Measurements from ENCODE around the gene COG5. TPM values are rescaled to one million over a fixed set of nuclear protein-coding genes. Genes with fewer than 3 reads are reported as not detected.

COG5 gene
- total RNA-seq, 1 experiment from 2014 or later, result 32.2 TPM

GRCh38 chr7:107244613-107245012 is 319.1 kb downstream of the COG5 start:
- no TSS peak for BruUV-seq (replicated peaks)
- Histone ChIP-seq H3K36me3 (ENCODE audit: insufficient read depth, low read length, poor library complexity, severe bottlenecking) (no peaks in the 10 kb centered on the region), H3K27me3 (replicated peaks; ENCODE audit: insufficient read depth, low read depth, low read length, poor library complexity) (no peaks in the 10 kb centered on the region), H3K4me1 (ENCODE audit: insufficient read depth, low read length, poor library complexity, severe bottlenecking) (no peaks in the 10 kb centered on the region), H3K9me3 (ENCODE audit: low read depth, low read length, poor library complexity, severe bottlenecking) (no peaks in the 10 kb centered on the region), H3K4me3 (ENCODE audit: low read depth, low read length, poor library complexity, severe bottlenecking) (no peak overlapping the region), H3K27ac (ENCODE audit: low read depth, low read length, poor library complexity, severe bottlenecking) (no peak overlapping the region)
- DNase-seq (ENCODE audit: low spot score), result no peak
- intact Hi-C loops (cut with micrococcal nuclease; ENCODE audit: unreplicated experiment), result no loop called here
- POLR2A ChIA-PET (ENCODE audit: low non-redundant PET), result no interaction called here
- TF ChIP-seq, protein P1, sequence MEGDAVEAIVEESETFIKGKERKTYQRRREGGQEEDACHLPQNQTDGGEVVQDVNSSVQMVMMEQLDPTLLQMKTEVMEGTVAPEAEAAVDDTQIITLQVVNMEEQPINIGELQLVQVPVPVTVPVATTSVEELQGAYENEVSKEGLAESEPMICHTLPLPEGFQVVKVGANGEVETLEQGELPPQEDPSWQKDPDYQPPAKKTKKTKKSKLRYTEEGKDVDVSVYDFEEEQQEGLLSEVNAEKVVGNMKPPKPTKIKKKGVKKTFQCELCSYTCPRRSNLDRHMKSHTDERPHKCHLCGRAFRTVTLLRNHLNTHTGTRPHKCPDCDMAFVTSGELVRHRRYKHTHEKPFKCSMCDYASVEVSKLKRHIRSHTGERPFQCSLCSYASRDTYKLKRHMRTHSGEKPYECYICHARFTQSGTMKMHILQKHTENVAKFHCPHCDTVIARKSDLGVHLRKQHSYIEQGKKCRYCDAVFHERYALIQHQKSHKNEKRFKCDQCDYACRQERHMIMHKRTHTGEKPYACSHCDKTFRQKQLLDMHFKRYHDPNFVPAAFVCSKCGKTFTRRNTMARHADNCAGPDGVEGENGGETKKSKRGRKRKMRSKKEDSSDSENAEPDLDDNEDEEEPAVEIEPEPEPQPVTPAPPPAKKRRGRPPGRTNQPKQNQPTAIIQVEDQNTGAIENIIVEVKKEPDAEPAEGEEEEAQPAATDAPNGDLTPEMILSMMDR (conservative IDR thresholded peaks at IDR 0.05; ENCODE audit: low read depth, low read length), result no peak
- no peak for TF ChIP-seq EZH2 (IDR thresholded peaks at IDR 0.05; ENCODE audit: borderline replicate concordance, low read depth, low read length, poor library complexity, severe bottlenecking)
- CTCF ChIA-PET, result no interaction called here

- CTCF ChIA-PET, result no interaction called here
- POLR2A ChIA-PET (ENCODE audit: low non-redundant PET), result no interaction called here
Measured at GRCh38 chr7:107242267-107242666, 321.5 kb downstream of the COG5 start.

DNA sequence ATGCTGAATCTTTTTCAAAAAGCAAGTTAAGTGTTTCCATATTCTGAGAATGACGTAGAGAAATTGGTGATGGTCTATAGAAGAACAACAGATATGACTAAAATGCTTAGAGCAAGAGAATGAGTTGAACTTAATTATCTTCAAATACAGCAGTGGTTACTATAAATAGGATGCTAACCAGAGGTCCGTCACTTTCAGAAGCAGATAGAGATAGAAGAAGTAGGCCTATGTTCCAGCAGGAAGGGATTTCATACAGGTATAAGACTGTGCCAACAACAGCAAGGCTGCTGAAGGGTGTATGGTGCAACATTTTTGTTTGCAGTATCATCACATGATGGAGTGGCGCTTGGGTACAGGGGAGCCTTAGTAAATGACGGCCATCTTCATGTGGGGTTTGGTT is 326.3 kb downstream of the COG5 start:
- ChIA-PET CTCF (no interaction called here), POLR2A (ENCODE audit: low non-redundant PET) (no interaction called here)
- Histone ChIP-seq H3K27me3 (replicated peaks; ENCODE audit: insufficient read depth, low read depth, low read length, poor library complexity) (no peaks in the 10 kb centered on the region), H3K9me3 (ENCODE audit: low read depth, low read length, poor library complexity, severe bottlenecking) (no peaks in the 10 kb centered on the region), H3K27ac (ENCODE audit: low read depth, low read length, poor library complexity, severe bottlenecking) (no peak overlapping the region), H3K4me1 (ENCODE audit: insufficient read depth, low read length, poor library complexity, severe bottlenecking) (no peaks in the 10 kb centered on the region), H3K36me3 (ENCODE audit: insufficient read depth, low read length, poor library complexity, severe bottlenecking) (no peaks in the 10 kb centered on the region), H3K4me3 (ENCODE audit: low read depth, low read length, poor library complexity, severe bottlenecking) (no peak overlapping the region)
- no peak for DNase-seq (ENCODE audit: low spot score)
- no peak for TF ChIP-seq EZH2 (IDR thresholded peaks at IDR 0.05; ENCODE audit: borderline replicate concordance, low read depth, low read length, poor library complexity, severe bottlenecking)
- TF ChIP-seq, protein P1 (conservative IDR thresholded peaks at IDR 0.05; ENCODE audit: low read depth, low read length), result no peak
- BruUV-seq (replicated peaks), result no TSS peak
- intact Hi-C loops (cut with micrococcal nuclease; ENCODE audit: unreplicated experiment), result no loop called here

More at GRCh38 chr7:107242267-107242666, 321.5 kb downstream of the COG5 start:
- Histone ChIP-seq H3K36me3 (ENCODE audit: insufficient read depth, low read length, poor library complexity, severe bottlenecking) (no peaks in the 10 kb centered on the region), H3K27ac (ENCODE audit: low read depth, low read length, poor library complexity, severe bottlenecking) (no peak overlapping the region), H3K9me3 (ENCODE audit: low read depth, low read length, poor library complexity, severe bottlenecking) (no peaks in the 10 kb centered on the region), H3K27me3 (replicated peaks; ENCODE audit: insufficient read depth, low read depth, low read length, poor library complexity) (no peaks in the 10 kb centered on the region), H3K4me3 (ENCODE audit: low read depth, low read length, poor library complexity, severe bottlenecking) (no peak overlapping the region), H3K4me1 (ENCODE audit: insufficient read depth, low read length, poor library complexity, severe bottlenecking) (no peaks in the 10 kb centered on the region)
- TF ChIP-seq, protein P1 (conservative IDR thresholded peaks at IDR 0.05; ENCODE audit: low read depth, low read length), result no peak
- no peak for DNase-seq (ENCODE audit: low spot score)
- BruUV-seq (replicated peaks), result no TSS peak
- intact Hi-C loops (cut with micrococcal nuclease; ENCODE audit: unreplicated experiment), result no loop called here
